ENCODE measurements around the gene TCEAL6. TPM values are rescaled to one million over a fixed set of nuclear protein-coding genes. Genes with fewer than 3 reads are reported as not detected.
"Not testable (repeated sequence)": the region's sequence is repeated elsewhere in the genome, so short reads cannot be mapped to it uniquely, and the experiment has no call there.

TCEAL6 gene
- total RNA-seq (2012; rRNA removed) = not detected in 2 replicates

GRCh38 chrX:102142274-102142673 lies at the start of gene TCEAL6:
Gene TCEAL6, minus strand, starts transcription at chrX:102142481.
- not testable (repeated sequence) for H3K4me2 ChIP-seq (ENCODE audit: low read length); H3K9me3 ChIP-seq (replicated peaks; ENCODE audit: low read length); H3K4me1 ChIP-seq (ENCODE audit: control insufficient read depth, insufficient read depth, low read length); H3K4me3 ChIP-seq (ENCODE audit: low read length); H3K36me3 ChIP-seq (ENCODE audit: insufficient read depth, low read length); H3K9ac ChIP-seq (ENCODE audit: low read depth, low read length)
- H3K27me3 ChIP-seq (ENCODE audit: control insufficient read depth, insufficient read depth, low read length) = peaks cover 14% of the 10 kb centered on the region

- H3K4me3 ChIP-seq (ENCODE audit: low read length) = no peak overlapping the region
- H3K9me3 ChIP-seq (replicated peaks; ENCODE audit: low read length) = peaks cover 3% of the 10 kb centered on the region
These were observed 43.9 kb upstream of the TCEAL6 start for GRCh38 chrX:102185967-102186720.

DNA sequence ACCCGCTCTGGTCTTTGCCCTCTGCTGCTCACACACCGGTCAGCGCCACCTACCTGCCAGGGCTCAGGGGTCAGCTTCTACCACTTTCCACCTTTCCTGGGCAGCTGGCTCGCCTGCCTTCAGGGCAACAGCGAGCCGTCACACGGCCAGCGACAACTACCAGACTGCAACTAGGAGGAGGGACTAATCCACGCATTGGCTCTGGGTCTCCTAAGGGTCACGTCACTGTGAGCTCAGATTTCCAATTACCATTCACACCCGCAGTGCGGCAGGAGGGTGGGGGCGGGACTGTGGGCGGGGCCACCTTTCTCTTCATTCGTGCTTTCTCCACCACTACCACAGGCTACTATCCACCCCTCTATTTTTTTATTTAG lies 13.5 kb upstream of the TCEAL6 start, which contains the start of gene BEX5:
Gene BEX5, minus strand, starts transcription at position 172 of the 374 bp plus-strand sequence. CDS start 1,712 bp downstream, outside the sequence.
- no peak within 1 kb of the TSS for H3K4me3 ChIP-seq (ENCODE audit: low read length)
- no peaks in the 10 kb centered on the region for H3K36me3 ChIP-seq (ENCODE audit: insufficient read depth, low read length)
- peak within 1 kb of the TSS; percentile 64 for H3K4me2 ChIP-seq (ENCODE audit: low read length)
- H3K9me3 ChIP-seq (replicated peaks; ENCODE audit: low read length) = no peaks in the 10 kb centered on the region
- H3K4me1 ChIP-seq (ENCODE audit: control insufficient read depth, insufficient read depth, low read length) = no peaks in the 10 kb centered on the region
- H3K9ac ChIP-seq (ENCODE audit: low read depth, low read length) = no peak within 1 kb of the TSS
- peaks cover 4% of the 10 kb centered on the region for H3K27me3 ChIP-seq (ENCODE audit: control insufficient read depth, insufficient read depth, low read length)

More at GRCh38 chrX:102185967-102186720, 43.9 kb upstream of the TCEAL6 start:
- H3K4me2 ChIP-seq (ENCODE audit: low read length) = no peak overlapping the region
- H3K4me1 ChIP-seq (ENCODE audit: control insufficient read depth, insufficient read depth, low read length) = no peaks in the 10 kb centered on the region
- H3K27me3 ChIP-seq (ENCODE audit: control insufficient read depth, insufficient read depth, low read length) = no peaks in the 10 kb centered on the region
- no peak overlapping the region for H3K9ac ChIP-seq (ENCODE audit: low read depth, low read length)
- no peaks in the 10 kb centered on the region for H3K36me3 ChIP-seq (ENCODE audit: insufficient read depth, low read length)

GRCh38 chrX:102154900-102155805 lies 12.9 kb upstream of the TCEAL6 start:
- Histone ChIP-seq H3K4me2 (ENCODE audit: low read length) (peak overlapping the region; percentile 64), H3K4me1 (ENCODE audit: control insufficient read depth, insufficient read depth, low read length) (no peaks in the 10 kb centered on the region), H3K9ac (ENCODE audit: low read depth, low read length) (no peak overlapping the region), H3K4me3 (ENCODE audit: low read length) (no peak overlapping the region), H3K27me3 (ENCODE audit: control insufficient read depth, insufficient read depth, low read length) (peaks cover 4% of the 10 kb centered on the region), H3K36me3 (ENCODE audit: insufficient read depth, low read length) (no peaks in the 10 kb centered on the region), H3K9me3 (replicated peaks; ENCODE audit: low read length) (no peaks in the 10 kb centered on the region)

DNA sequence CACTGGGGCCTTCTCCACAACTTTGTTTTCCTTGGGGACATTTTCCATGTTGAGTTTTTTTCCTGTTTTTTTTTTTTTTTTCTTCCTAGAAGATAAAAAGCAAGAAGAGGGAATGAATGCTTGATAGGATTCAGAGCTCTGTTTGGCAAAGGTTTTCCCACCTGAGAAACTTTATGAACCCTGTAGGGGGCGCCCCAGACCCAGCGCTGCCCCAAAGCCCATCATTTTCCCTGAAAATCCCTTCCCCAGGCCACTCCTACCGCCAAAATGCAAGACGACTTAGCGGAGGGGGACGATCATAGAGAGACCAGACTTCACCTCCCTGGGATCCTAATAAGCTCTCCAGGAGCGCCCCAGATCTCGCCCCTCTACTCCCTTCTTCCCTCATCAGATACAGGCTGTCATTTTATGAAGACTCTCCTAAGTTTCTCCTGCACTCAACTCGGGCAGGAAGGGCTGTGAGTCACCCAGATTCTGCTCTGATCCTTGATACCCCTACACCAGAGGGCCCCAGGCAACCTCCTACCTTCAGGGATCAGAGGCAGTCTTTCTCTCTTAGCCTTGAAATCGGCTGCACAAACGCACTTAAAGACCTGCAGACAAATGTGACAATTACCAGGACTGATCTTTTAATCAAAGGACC lies 12.1 kb upstream of the TCEAL6 start:
- no peak overlapping the region for H3K4me3 ChIP-seq (ENCODE audit: low read length)
- H3K9ac ChIP-seq (ENCODE audit: low read depth, low read length) = no peak overlapping the region
- H3K4me2 ChIP-seq (ENCODE audit: low read length) = no peak overlapping the region
- no peaks in the 10 kb centered on the region for H3K9me3 ChIP-seq (replicated peaks; ENCODE audit: low read length)
- peaks cover 4% of the 10 kb centered on the region for H3K27me3 ChIP-seq (ENCODE audit: control insufficient read depth, insufficient read depth, low read length)
- no peaks in the 10 kb centered on the region for H3K36me3 ChIP-seq (ENCODE audit: insufficient read depth, low read length)
- H3K4me1 ChIP-seq (ENCODE audit: control insufficient read depth, insufficient read depth, low read length) = no peaks in the 10 kb centered on the region

DNA sequence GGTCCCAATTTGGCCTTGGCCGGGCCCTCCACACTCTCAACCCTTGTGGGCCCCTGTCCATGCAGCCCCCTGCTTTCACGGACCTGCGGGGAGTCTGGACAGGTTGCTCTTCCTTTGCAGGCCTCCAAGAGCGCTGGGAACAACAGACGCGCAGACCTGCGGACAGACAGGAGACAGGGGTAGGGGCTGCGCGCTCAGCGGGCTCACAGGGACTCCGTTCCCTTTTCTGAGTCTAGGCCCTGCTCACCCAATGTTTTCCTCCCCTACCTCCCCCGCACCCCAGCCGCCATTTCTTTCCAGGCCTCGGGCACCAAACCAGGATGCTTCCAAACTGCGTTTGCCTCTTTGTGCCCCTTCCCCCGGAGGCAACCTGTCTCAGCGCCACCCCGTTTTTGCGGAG lies 650 bp downstream of the TCEAL6 start:
- peaks cover 14% of the 10 kb centered on the region for H3K27me3 ChIP-seq (ENCODE audit: control insufficient read depth, insufficient read depth, low read length)
- H3K4me1 ChIP-seq (ENCODE audit: control insufficient read depth, insufficient read depth, low read length); H3K4me3 ChIP-seq (ENCODE audit: low read length); H3K4me2 ChIP-seq (ENCODE audit: low read length); H3K9ac ChIP-seq (ENCODE audit: low read depth, low read length); H3K36me3 ChIP-seq (ENCODE audit: insufficient read depth, low read length); H3K9me3 ChIP-seq (replicated peaks; ENCODE audit: low read length): not testable (repeated sequence)

DNA sequence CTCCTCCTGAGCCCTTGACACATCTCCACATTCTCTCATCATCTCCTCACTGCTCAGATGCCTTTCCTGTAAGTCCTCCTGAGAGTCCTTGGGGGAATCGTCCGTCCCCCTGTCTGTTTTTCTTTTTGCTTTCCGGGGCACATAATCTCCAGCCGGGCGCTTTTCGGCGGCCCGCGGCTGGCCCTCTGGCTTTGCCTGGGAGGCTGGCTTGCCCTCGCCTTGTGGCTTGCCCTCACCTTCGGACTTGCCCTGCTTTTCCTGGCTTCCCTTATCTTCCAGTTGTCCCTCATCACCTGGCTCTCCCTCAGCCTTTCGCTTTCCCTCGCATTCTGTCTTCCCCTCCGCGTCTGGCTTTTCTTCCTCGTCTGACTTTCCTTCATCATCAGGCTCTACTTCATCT lies 1.4 kb downstream of the TCEAL6 start:
- H3K4me3 ChIP-seq (ENCODE audit: low read length); H3K4me2 ChIP-seq (ENCODE audit: low read length); H3K9ac ChIP-seq (ENCODE audit: low read depth, low read length); H3K4me1 ChIP-seq (ENCODE audit: control insufficient read depth, insufficient read depth, low read length); H3K9me3 ChIP-seq (replicated peaks; ENCODE audit: low read length); H3K36me3 ChIP-seq (ENCODE audit: insufficient read depth, low read length): not testable (repeated sequence)
- H3K27me3 ChIP-seq (ENCODE audit: control insufficient read depth, insufficient read depth, low read length) = peaks cover 15% of the 10 kb centered on the region

DNA sequence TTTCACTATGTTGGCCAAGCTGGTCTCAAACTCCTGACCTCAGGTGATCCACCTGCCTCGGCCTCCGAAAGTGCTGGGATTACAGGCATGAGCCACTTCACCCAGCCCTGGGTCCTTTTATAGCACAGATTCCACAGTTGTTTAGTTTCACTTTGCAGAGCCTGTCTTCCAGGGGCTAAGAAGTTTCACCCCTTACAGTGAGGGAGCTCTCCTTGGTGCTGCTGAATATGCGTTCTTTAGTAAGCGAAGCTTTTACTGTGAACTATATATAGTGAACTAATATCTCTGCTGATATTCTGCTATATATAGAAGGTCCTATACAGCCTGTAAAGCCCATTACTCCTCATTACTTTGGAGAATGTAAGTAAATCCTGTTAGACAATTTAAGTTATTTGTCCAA lies 4.2 kb downstream of the TCEAL6 start:
- Histone ChIP-seq H3K4me3 (ENCODE audit: low read length) (no peak overlapping the region), H3K9ac (ENCODE audit: low read depth, low read length) (no peak overlapping the region), H3K4me1 (ENCODE audit: control insufficient read depth, insufficient read depth, low read length) (no peaks in the 10 kb centered on the region), H3K9me3 (replicated peaks; ENCODE audit: low read length) (no peaks in the 10 kb centered on the region), H3K27me3 (ENCODE audit: control insufficient read depth, insufficient read depth, low read length) (peaks cover 33% of the 10 kb centered on the region), H3K4me2 (ENCODE audit: low read length) (no peak overlapping the region), H3K36me3 (ENCODE audit: insufficient read depth, low read length) (no peaks in the 10 kb centered on the region)

GRCh38 chrX:102129473-102129872 lies 12.8 kb downstream of the TCEAL6 start:
- Histone ChIP-seq H3K4me3 (ENCODE audit: low read length) (no peak overlapping the region), H3K36me3 (ENCODE audit: insufficient read depth, low read length) (no peaks in the 10 kb centered on the region), H3K9ac (ENCODE audit: low read depth, low read length) (no peak overlapping the region), H3K4me2 (ENCODE audit: low read length) (no peak overlapping the region), H3K4me1 (ENCODE audit: control insufficient read depth, insufficient read depth, low read length) (no peaks in the 10 kb centered on the region), H3K27me3 (ENCODE audit: control insufficient read depth, insufficient read depth, low read length) (peaks cover 63% of the 10 kb centered on the region), H3K9me3 (replicated peaks; ENCODE audit: low read length) (no peaks in the 10 kb centered on the region)

GRCh38 chrX:102126863-102127262 lies 15.4 kb downstream of the TCEAL6 start:
- H3K4me2 ChIP-seq (ENCODE audit: low read length) = no peak overlapping the region
- no peak overlapping the region for H3K4me3 ChIP-seq (ENCODE audit: low read length)
- no peaks in the 10 kb centered on the region for H3K36me3 ChIP-seq (ENCODE audit: insufficient read depth, low read length)
- no peak overlapping the region for H3K9ac ChIP-seq (ENCODE audit: low read depth, low read length)
- peaks cover 49% of the 10 kb centered on the region for H3K27me3 ChIP-seq (ENCODE audit: control insufficient read depth, insufficient read depth, low read length)
- no peaks in the 10 kb centered on the region for H3K9me3 ChIP-seq (replicated peaks; ENCODE audit: low read length)
- no peaks in the 10 kb centered on the region for H3K4me1 ChIP-seq (ENCODE audit: control insufficient read depth, insufficient read depth, low read length)

DNA sequence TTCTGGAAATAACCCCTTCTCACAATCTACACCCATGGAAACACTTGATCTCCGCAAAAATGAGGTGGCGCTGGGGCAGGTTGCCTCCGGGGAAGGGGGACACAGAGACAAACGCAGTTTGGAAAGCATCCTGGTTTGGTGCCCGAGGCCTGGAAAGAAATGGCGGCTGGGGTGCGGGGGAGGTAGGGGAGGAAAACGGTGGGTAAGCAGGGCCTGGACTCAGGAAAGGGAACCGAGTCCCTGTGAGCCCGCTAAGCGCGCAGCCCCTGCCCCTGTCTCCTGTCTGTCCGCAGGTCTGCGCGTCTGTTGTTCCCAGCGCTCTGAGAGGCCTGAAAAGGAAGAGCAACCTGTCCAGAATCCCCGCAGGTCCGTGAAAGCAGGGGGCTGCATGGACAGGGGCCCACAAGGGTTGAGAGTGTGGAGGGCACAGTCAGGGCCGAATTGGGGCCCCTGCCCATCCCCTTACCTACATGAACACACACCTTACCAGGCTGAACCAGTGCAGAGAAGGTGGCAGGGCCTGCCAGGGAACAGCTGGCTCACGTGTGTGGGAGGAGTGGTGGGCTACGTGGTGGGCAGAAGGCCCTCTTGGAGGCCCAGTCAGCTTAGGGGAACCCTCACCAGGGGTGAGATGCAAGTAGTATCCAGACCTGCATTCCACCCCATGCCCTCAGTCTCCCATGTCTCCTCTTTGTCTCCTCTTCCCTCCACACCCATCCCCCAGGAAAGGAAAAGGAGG lies 16.0 kb downstream of the TCEAL6 start:
- H3K36me3 ChIP-seq (ENCODE audit: insufficient read depth, low read length); H3K9ac ChIP-seq (ENCODE audit: low read depth, low read length); H3K4me2 ChIP-seq (ENCODE audit: low read length); H3K4me1 ChIP-seq (ENCODE audit: control insufficient read depth, insufficient read depth, low read length); H3K4me3 ChIP-seq (ENCODE audit: low read length); H3K9me3 ChIP-seq (replicated peaks; ENCODE audit: low read length): not testable (repeated sequence)
- peaks cover 43% of the 10 kb centered on the region for H3K27me3 ChIP-seq (ENCODE audit: control insufficient read depth, insufficient read depth, low read length)
